GM20000 (cell line): ENCODE data around the gene ITGA2.

ENCODE experiments used
- DNase-seq: peaks from one replicate; pipeline ENCODE4 v3.0.0; 2012; ENCODE audit warnings: low spot score
- CTCF ChIP-seq: IDR thresholded peaks from 2 replicates; pipeline ENCODE4 v1.5.1; 2012; ENCODE audit warnings: mild to moderate bottlenecking, control low read depth; ENCODE audit errors: extremely low read depth, missing control alignments

Gene ITGA2

GRCh38 chr5:53118879-53119278, 129.7 kb downstream of the ITGA2 start:
- DNase-seq: no peak
- TF ChIP-seq CTCF: no peak

GRCh38 chr5:53120165-53120564, 131.0 kb downstream of the ITGA2 start:
- no peak for DNase-seq
- no peak for TF ChIP-seq CTCF

- no peak for TF ChIP-seq CTCF
- no peak for DNase-seq
Measured at GRCh38 chr5:53123702-53124101, 134.6 kb downstream of the ITGA2 start.

GRCh38 chr5:53126521-53126920, 137.4 kb downstream of the ITGA2 start:
- no peak for TF ChIP-seq CTCF
- no peak for DNase-seq

- no peak for TF ChIP-seq CTCF
- DNase-seq: no peak
Measured at GRCh38 chr5:53127107-53127506, 138.0 kb downstream of the ITGA2 start.

- DNase-seq: no peak
- no peak for TF ChIP-seq CTCF
Measured at GRCh38 chr5:53128481-53128880, 139.3 kb downstream of the ITGA2 start.

- no peak for DNase-seq
- TF ChIP-seq CTCF: no peak
Measured at GRCh38 chr5:53130266-53130665, 141.1 kb downstream of the ITGA2 start.
